GM18861 (cell line): ENCODE measurements around the gene XKRX.

Experiments
- ATAC-seq: cut with Tn5 transposase; IDR thresholded peaks from one replicate; pipeline ENCODE4 v1.9.1; 2021; ENCODE audit not compliant: unreplicated experiment

Gene XKRX

GRCh38 chrX:100928660-100929613 lies at the start of gene XKRX:
Gene XKRX (minus strand): TSS chrX:100928917. CDS start chrX:100928304, 613 bp downstream.
- no peak for ATAC-seq

DNA sequence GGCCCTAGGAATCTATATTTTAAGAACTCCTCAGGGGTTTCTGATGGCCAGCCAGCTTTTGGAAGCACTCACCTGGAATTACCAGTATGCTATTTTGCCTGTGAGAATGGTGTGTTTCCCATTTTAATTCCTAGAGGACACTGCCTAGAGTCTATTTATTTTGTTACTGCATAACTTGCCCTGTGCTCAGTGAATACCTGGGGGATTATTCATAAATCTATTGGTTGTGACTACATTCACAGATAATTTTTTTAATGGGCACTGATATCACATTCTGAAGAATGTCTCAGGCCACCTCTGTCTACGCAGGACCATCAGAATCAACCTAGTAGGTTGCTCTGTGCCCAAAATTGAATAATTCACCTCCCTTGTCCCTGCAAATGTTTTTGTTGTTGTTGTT lies 47.5 kb upstream of the XKRX start:
- no peak for ATAC-seq

GRCh38 chrX:100975212-100975611 lies 46.5 kb upstream of the XKRX start:
- ATAC-seq, result no peak

DNA sequence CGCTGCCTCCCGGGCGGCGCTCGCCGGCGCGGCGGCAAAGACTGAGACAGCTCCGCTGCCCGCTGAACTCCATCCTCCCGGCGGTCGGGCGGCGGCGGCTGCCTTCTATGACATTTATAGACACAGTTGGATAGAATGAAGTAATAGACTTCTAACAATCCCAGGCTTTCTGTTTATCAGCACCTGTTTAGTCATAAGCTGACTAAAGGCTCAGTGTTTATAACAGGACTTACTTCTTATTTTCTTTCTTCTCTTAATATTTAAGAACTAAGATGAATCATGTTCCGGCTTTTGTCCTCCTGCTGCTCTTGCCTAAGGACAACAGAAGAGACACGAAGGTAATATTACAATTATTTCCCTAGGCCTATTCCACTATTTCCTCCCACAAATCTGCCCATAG lies 44.7 kb upstream of the XKRX start:
- ATAC-seq, result no peak

- no peak for ATAC-seq
Observed at GRCh38 chrX:100969936-100970335, 41.2 kb upstream of the XKRX start.

DNA sequence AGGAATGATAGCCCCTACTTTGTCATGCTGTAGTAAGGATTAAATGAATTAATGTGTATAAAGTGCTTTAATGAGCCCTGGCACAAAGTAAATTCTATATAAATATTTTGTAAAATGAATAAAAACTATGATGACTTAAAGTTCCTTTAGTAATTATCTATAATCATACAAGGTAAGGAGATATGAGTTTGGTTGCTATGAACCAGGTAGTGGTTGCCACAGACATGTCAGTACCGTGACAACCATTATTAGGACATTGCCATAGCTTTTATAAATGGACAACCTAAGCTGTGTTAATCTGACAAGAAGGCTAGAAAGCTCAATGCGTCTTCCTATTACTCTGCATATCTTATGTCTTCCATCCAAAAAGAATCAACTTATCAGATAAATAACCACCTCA lies 40.7 kb upstream of the XKRX start, which contains the start of gene ARL13A:
ARL13A (plus strand) TSS at position 301 of the 400 bp plus-strand sequence. CDS start 3,982 bp downstream, outside the sequence.
- no peak for ATAC-seq

DNA sequence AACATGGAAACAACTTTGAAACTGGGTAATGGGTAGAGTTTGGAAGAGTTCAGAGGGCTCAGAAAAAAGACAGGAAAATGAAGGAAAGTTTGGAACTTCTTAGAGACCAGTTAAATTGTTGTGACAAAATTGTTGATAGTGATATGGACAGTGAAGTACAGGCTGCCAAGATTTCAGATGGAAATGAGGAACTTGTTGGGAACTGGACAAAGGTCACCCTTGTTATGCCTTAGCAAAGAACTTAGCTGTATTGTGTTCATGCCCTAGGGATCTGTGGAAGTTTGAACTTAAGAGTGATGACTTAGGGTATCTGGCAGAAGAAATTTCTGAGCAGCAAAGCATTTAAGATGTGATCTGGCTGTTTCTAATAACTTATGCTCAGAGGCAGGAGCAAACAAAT lies 35.6 kb upstream of the XKRX start:
- ATAC-seq, result no peak

- no peak for ATAC-seq
Observed at GRCh38 chrX:100962811-100963210, 34.1 kb upstream of the XKRX start.

- no peak for ATAC-seq
Observed at GRCh38 chrX:100948557-100948956, 19.8 kb upstream of the XKRX start.

GRCh38 chrX:100946299-100946927 lies 17.7 kb upstream of the XKRX start:
- ATAC-seq, result no peak

- no peak for ATAC-seq
Observed at GRCh38 chrX:100944601-100945000, 15.9 kb upstream of the XKRX start.

GRCh38 chrX:100939333-100939732 lies 10.6 kb upstream of the XKRX start:
- no peak for ATAC-seq

DNA sequence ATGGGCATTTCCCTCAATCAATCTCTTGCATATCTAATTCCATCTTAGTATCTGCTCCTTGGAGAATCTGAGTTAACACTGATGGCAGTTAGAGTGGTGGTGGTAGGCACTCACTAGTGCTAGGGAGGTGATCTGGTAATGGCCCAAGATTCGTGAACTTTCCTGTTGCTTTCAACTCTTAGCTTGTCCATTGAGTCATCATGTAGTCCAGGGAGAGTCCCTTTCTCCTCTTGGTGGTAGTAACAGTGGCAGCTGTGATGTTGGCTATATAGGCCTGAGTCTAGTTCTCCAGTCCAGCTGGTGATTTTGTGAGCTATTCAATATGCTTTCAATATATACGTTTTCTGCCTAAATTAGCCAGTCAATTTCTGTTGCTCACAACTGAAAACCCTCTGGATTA lies 7.0 kb upstream of the XKRX start:
- ATAC-seq, result no peak

GRCh38 chrX:100931925-100932285 lies 3.2 kb upstream of the XKRX start:
- ATAC-seq, result no peak

DNA sequence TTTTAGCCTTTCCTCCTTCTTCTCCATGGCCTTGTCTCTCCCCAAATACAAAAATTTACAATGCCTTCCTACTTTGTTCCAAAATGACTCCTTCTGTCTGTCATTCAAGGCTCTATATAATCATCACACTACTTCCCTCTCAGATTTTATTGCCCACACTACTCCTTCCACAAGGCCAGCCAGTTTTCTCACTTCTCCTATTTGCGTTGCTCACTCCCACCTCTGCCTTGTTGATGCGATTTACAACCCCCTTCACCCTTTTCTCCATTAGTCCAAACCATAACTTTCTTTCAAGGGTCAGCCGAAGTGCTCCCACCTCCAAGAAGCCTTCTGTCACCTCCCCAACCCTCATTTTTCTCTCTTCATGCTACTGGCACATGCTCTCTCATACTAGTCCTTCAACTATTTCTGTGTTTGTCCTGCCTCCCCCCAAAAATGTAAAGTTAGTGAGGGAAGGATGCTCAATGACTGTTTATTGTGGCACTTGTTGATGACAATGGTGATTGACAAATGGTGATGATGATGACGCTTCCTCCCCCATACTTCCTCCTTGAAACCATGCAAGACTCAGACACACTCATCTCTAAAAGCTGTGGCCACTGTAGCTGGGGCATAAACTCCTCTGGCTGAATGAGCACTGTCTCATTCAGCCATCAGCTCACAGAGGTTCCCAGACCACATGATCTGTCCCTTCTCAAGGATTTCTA lies 2.7 kb upstream of the XKRX start:
- ATAC-seq, result peak; percentile 81

- no peak for ATAC-seq
Observed at GRCh38 chrX:100926453-100926852, 2.3 kb downstream of the XKRX start.

DNA sequence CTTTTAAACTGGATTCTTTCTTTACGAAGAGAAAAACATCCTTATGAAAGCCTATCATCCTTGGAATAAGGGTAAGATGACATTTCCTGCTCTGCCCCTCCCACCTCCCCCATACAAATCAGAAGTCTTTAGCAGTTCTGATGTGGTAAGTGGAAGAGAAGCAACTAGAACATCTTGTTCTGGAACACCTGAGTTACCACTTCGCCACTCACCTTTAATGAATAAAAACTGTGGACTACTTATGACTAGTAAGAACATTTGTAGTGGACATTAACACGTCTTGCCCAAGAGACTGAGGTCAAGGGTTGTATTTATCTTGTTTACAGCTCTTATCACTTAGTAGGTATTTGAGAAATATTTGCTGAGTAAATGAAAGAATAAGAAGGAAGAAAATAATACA lies 4.3 kb downstream of the XKRX start:
- ATAC-seq, result no peak

- no peak for ATAC-seq
Observed at GRCh38 chrX:100915562-100915961, 13.2 kb downstream of the XKRX start.

GRCh38 chrX:100913111-100913510 lies 15.6 kb downstream of the XKRX start:
- ATAC-seq, result no peak

DNA sequence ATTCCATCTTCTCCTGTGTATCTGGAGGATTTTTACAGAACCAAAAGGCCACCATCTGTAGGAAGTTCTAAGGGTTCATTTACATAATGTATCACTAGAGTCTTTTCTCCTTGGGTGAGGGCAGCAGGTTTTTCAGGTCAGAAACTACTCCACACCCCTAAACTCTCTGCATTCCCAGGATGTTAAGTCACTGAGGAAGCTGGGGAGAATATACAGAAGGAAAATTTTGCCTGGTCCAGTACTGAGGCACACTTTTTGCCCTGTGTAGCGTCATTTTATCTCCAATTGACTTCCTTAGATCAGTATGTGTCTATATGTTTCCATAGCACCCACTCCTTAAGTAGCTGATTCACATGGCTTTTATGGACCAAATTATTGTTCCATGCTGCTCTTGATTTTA lies 17.0 kb downstream of the XKRX start:
- no peak for ATAC-seq

GRCh38 chrX:100905620-100906019 lies 23.1 kb downstream of the XKRX start:
- ATAC-seq, result no peak

DNA sequence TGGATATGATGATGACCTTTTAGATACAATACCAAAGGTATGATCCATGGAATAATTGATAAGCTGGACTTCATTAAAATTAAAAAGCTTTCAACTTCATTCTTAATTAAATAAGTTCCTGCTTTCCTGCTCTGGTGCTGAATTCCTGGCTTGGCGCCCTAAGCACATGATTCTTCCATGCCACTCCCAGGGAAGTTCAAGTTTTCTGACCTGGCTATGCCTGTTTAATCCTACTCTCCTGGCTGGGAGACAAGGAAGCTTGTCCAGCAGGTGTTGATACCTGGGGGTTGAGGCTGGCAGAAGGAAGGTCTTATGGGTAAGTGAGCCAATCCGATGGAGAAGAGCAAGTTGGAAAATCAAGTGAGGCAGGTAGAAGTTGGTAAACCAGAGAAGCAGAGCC lies 24.3 kb downstream of the XKRX start:
- ATAC-seq, result no peak
